LNCaP clone FGC (cell line): ENCODE data around the gene IRX4.

Source experiments
- DNase-seq: peaks from one replicate; pipeline ENCODE4 v3.0.0-alpha.2; 2011; ENCODE audit warnings: low read depth
- H3K4me3 ChIP-seq: 2 replicates; pipeline ENCODE4 v1.5.1; 2011; ENCODE audit warnings: mild to moderate bottlenecking, low read depth, low read length, control low read depth
- TF ChIP-seq, protein P1 (sequence below): IDR thresholded peaks from 2 replicates; pipeline ENCODE4 v1.5.1; 2012; ENCODE audit warnings: mild to moderate bottlenecking; ENCODE audit not compliant: control insufficient read depth, insufficient read depth; ENCODE audit errors: extremely low read depth

Gene IRX4

DNA sequence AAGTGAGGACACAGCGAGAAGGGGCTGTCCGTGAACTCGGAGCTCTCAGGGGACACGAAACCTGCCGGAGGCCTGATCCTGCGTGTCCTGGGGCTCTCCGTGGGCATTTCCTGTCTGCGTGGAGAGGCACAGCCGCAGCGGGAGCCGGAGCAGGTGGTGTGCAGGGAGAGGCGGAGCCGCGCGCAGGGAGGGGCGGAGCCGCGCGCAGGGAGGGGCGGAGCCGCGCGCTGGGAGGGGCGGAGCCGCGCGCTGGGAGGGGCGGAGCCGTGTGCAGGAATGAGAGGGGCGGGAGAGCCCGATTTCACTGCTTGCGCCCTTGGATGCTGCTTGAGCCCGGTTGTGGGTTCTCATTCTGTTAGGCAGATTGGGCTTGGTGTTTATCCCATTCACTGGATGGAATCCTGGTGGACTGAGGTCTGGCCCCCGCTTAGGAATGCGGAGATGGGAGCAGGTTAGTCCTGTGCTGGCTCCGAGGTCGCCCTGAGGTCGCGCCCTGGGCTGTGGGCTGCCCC lies 54.8 kb downstream of the IRX4 start:
- no peak for DNase-seq
- TF ChIP-seq, protein P1, sequence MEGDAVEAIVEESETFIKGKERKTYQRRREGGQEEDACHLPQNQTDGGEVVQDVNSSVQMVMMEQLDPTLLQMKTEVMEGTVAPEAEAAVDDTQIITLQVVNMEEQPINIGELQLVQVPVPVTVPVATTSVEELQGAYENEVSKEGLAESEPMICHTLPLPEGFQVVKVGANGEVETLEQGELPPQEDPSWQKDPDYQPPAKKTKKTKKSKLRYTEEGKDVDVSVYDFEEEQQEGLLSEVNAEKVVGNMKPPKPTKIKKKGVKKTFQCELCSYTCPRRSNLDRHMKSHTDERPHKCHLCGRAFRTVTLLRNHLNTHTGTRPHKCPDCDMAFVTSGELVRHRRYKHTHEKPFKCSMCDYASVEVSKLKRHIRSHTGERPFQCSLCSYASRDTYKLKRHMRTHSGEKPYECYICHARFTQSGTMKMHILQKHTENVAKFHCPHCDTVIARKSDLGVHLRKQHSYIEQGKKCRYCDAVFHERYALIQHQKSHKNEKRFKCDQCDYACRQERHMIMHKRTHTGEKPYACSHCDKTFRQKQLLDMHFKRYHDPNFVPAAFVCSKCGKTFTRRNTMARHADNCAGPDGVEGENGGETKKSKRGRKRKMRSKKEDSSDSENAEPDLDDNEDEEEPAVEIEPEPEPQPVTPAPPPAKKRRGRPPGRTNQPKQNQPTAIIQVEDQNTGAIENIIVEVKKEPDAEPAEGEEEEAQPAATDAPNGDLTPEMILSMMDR = no peak
- H3K4me3 ChIP-seq = no peak overlapping the region
